ENCODE results near the gene GATAD2B.
A peak's percentile ranks its signal among the peaks of the same experiment; 100 is the strongest.

GATAD2B gene

GRCh38 chr1:153921803-153922075 lies 1.0 kb downstream of the GATAD2B start:
- Histone ChIP-seq H3K4me2 (ENCODE audit: low read length) (peak overlapping the region; percentile 89), H3K4me1 (peaks cover 6% of the 10 kb centered on the region), H3K27ac (peak overlapping the region; percentile 29), H3K9ac (no peak overlapping the region), H2AFZ (no peak overlapping the region), H3K9me3 (ENCODE audit: control insufficient read depth, low read length) (no peaks in the 10 kb centered on the region), H3K4me3 (ENCODE audit: low read depth, low read length) (peak overlapping the region; percentile 69), H3K27me3 (ENCODE audit: control insufficient read depth, insufficient read depth, low read length) (no peaks in the 10 kb centered on the region), H3K79me2 (peaks cover 13% of the 10 kb centered on the region), H3K36me3 (ENCODE audit: control insufficient read depth, insufficient read depth, low read length) (no peaks in the 10 kb centered on the region)
- TF ChIP-seq CTCF (IDR thresholded peaks at IDR 0.05), result no peak

- Histone ChIP-seq H3K27me3 (ENCODE audit: control insufficient read depth, insufficient read depth, low read length) (no peaks in the 10 kb centered on the region), H3K9ac (no peak overlapping the region), H3K4me1 (peaks cover 6% of the 10 kb centered on the region), H3K36me3 (ENCODE audit: control insufficient read depth, insufficient read depth, low read length) (no peaks in the 10 kb centered on the region), H3K79me2 (peaks cover 13% of the 10 kb centered on the region), H2AFZ (no peak overlapping the region), H3K27ac (no peak overlapping the region), H3K4me2 (ENCODE audit: low read length) (peak overlapping the region; percentile 89), H3K4me3 (ENCODE audit: low read depth, low read length) (peak overlapping the region; percentile 69), H3K9me3 (ENCODE audit: control insufficient read depth, low read length) (no peaks in the 10 kb centered on the region)
- TF ChIP-seq CTCF (IDR thresholded peaks at IDR 0.05), result no peak
Measured at GRCh38 chr1:153921080-153921802, 1.5 kb downstream of the GATAD2B start.

- H3K79me2 ChIP-seq, result peaks cover 13% of the 10 kb centered on the region
- H3K27me3 ChIP-seq (ENCODE audit: control insufficient read depth, insufficient read depth, low read length), result no peaks in the 10 kb centered on the region
- no peaks in the 10 kb centered on the region for H3K9me3 ChIP-seq (ENCODE audit: control insufficient read depth, low read length)
- no peak overlapping the region for H3K27ac ChIP-seq
- H3K36me3 ChIP-seq (ENCODE audit: control insufficient read depth, insufficient read depth, low read length), result no peaks in the 10 kb centered on the region
- no peak for TF ChIP-seq CTCF (IDR thresholded peaks at IDR 0.05)
- H3K4me3 ChIP-seq (ENCODE audit: low read depth, low read length), result no peak overlapping the region
- no peak overlapping the region for H3K4me2 ChIP-seq (ENCODE audit: low read length)
- H3K4me1 ChIP-seq, result peaks cover 6% of the 10 kb centered on the region
- no peak overlapping the region for H2AFZ ChIP-seq
- no peak overlapping the region for H3K9ac ChIP-seq
Measured at GRCh38 chr1:153919876-153920852, 2.6 kb downstream of the GATAD2B start.

GRCh38 chr1:153916297-153916696 lies 6.5 kb downstream of the GATAD2B start:
- Histone ChIP-seq H3K79me2 (peaks cover 17% of the 10 kb centered on the region), H3K9ac (no peak overlapping the region), H3K27me3 (ENCODE audit: control insufficient read depth, insufficient read depth, low read length) (no peaks in the 10 kb centered on the region), H3K4me3 (ENCODE audit: low read depth, low read length) (no peak overlapping the region), H3K9me3 (ENCODE audit: control insufficient read depth, low read length) (no peaks in the 10 kb centered on the region), H2AFZ (no peak overlapping the region), H3K4me2 (ENCODE audit: low read length) (no peak overlapping the region), H3K27ac (no peak overlapping the region), H3K36me3 (ENCODE audit: control insufficient read depth, insufficient read depth, low read length) (no peaks in the 10 kb centered on the region), H3K4me1 (peaks cover 6% of the 10 kb centered on the region)
- no peak for TF ChIP-seq CTCF (IDR thresholded peaks at IDR 0.05)
